ENCODE results near the gene FOXP1. TPM values are rescaled to one million over a fixed set of nuclear protein-coding genes. Genes with fewer than 3 reads are reported as not detected.

FOXP1 gene
- total and polyA plus RNA-seq, 2 of the 8 experiments (the other 6 are each of a cell fraction or from before 2014, with no cell fraction given) = 13.9 to 25.4 TPM

GRCh38 chr3:71543371-71544016 is 40.0 kb downstream of the FOXP1 start (continued):
- TF ChIP-seq ZNF274 (IDR thresholded peaks at IDR 0.05; ENCODE audit: borderline replicate concordance, extremely low read depth, low read length) (no peak), CBX5 (IDR thresholded peaks at IDR 0.05; ENCODE audit: low read depth, low read length) (no peak), SP4 (IDR thresholded peaks at IDR 0.05; ENCODE audit: low read length) (no peak), RBBP5 (IDR thresholded peaks at IDR 0.05; ENCODE audit: borderline replicate concordance, low read depth, low read length) (no peak), MAX (IDR thresholded peaks at IDR 0.05) (no peak)

Measured in H1 (cell line).